ENCODE results near the gene ERO1B.

Gene ERO1B

GRCh38 chr1:236247286-236247685, 34.5 kb downstream of the ERO1B start:
- Histone ChIP-seq H3K4me1 (ENCODE audit: low read length) (no peaks in the 10 kb centered on the region), H3K9ac (ENCODE audit: low read length) (no peak overlapping the region), H3K79me2 (ENCODE audit: low read length) (no peaks in the 10 kb centered on the region), H3K9me3 (ENCODE audit: insufficient read depth, low read length) (no peaks in the 10 kb centered on the region), H4K20me1 (ENCODE audit: insufficient read depth, low read length) (no peaks in the 10 kb centered on the region), H3K36me3 (replicated peaks; ENCODE audit: low read depth, low read length) (peaks cover 6% of the 10 kb centered on the region), H3K4me3 (ENCODE audit: low read length) (no peak overlapping the region), H3K27ac (ENCODE audit: low read length) (no peak overlapping the region), H3K4me2 (ENCODE audit: low read length) (no peak overlapping the region), H3K27me3 (ENCODE audit: low read depth, low read length) (no peaks in the 10 kb centered on the region), H2AFZ (ENCODE audit: low read depth, low read length) (no peak overlapping the region)
- no peak for TF ChIP-seq CTCF (IDR thresholded peaks at IDR 0.05; ENCODE audit: low read depth, low read length)
- no peak for TF ChIP-seq EZH2phosphoT487 (IDR thresholded peaks at IDR 0.05; ENCODE audit: low read depth)

DNA sequence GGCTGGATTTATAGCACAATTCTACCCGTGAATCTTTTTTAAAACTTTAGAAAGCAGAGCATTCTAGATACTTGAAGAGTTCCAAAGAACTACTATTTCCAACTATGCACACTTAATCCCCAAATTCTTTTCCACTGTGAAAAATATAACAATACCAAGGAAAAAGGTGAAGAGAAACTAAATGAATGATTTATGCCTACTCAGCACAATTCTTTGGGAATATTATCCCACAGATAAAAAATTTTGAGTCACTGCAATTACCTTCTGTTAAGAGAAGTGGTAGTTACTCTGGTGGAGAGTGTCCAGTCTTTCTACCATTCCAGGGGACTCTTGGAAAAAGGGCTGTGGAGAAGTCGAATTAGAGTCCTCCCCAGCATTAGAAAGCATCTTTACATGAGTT, 39.2 kb downstream of the ERO1B start:
- H3K9me3 ChIP-seq (ENCODE audit: insufficient read depth, low read length) = no peaks in the 10 kb centered on the region
- H3K4me1 ChIP-seq (ENCODE audit: low read length) = no peaks in the 10 kb centered on the region
- no peak overlapping the region for H3K9ac ChIP-seq (ENCODE audit: low read length)
- no peaks in the 10 kb centered on the region for H4K20me1 ChIP-seq (ENCODE audit: insufficient read depth, low read length)
- H3K79me2 ChIP-seq (ENCODE audit: low read length) = no peaks in the 10 kb centered on the region
- H2AFZ ChIP-seq (ENCODE audit: low read depth, low read length) = no peak overlapping the region
- H3K4me3 ChIP-seq (ENCODE audit: low read length) = no peak overlapping the region
- TF ChIP-seq EZH2phosphoT487 (IDR thresholded peaks at IDR 0.05; ENCODE audit: low read depth) = no peak
- TF ChIP-seq CTCF (IDR thresholded peaks at IDR 0.05; ENCODE audit: low read depth, low read length) = no peak
- no peak overlapping the region for H3K27ac ChIP-seq (ENCODE audit: low read length)
- H3K27me3 ChIP-seq (ENCODE audit: low read depth, low read length) = no peaks in the 10 kb centered on the region
- H3K4me2 ChIP-seq (ENCODE audit: low read length) = no peak overlapping the region
- H3K36me3 ChIP-seq (replicated peaks; ENCODE audit: low read depth, low read length) = peaks cover 4% of the 10 kb centered on the region

DNA sequence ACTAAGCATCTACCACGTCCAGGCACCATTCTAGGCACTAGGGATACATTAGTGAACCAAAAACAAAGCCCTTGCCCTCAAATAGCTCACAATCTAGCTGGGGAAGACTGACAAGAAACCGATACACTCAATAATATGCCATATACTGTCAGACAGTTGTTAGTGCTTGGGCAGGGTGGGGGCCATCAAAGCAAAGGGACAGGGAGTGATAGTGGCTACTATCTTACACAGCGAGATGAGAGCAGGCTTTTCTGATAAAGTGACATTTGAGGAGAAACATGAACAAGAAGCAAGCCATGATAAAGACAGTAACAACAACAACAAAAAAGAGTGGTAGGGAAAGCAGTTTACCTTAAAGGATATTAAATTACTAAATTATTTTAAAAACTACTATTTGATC, 41.1 kb downstream of the ERO1B start:
- TF ChIP-seq EZH2phosphoT487 (IDR thresholded peaks at IDR 0.05; ENCODE audit: low read depth) (no peak), CTCF (IDR thresholded peaks at IDR 0.05; ENCODE audit: low read depth, low read length) (no peak)
- no peak overlapping the region for H3K27ac ChIP-seq (ENCODE audit: low read length)
- no peaks in the 10 kb centered on the region for H3K9me3 ChIP-seq (ENCODE audit: insufficient read depth, low read length)
- H4K20me1 ChIP-seq (ENCODE audit: insufficient read depth, low read length) = no peaks in the 10 kb centered on the region
- H3K4me3 ChIP-seq (ENCODE audit: low read length) = no peak overlapping the region
- no peaks in the 10 kb centered on the region for H3K4me1 ChIP-seq (ENCODE audit: low read length)
- no peak overlapping the region for H3K4me2 ChIP-seq (ENCODE audit: low read length)
- no peak overlapping the region for H2AFZ ChIP-seq (ENCODE audit: low read depth, low read length)
- H3K9ac ChIP-seq (ENCODE audit: low read length) = no peak overlapping the region
- H3K27me3 ChIP-seq (ENCODE audit: low read depth, low read length) = no peaks in the 10 kb centered on the region
- H3K36me3 ChIP-seq (replicated peaks; ENCODE audit: low read depth, low read length) = peaks cover 6% of the 10 kb centered on the region
- no peaks in the 10 kb centered on the region for H3K79me2 ChIP-seq (ENCODE audit: low read length)

- Histone ChIP-seq H3K27ac (ENCODE audit: low read length) (no peak overlapping the region), H3K4me1 (ENCODE audit: low read length) (no peaks in the 10 kb centered on the region), H3K9me3 (ENCODE audit: insufficient read depth, low read length) (no peaks in the 10 kb centered on the region), H2AFZ (ENCODE audit: low read depth, low read length) (no peak overlapping the region), H3K4me3 (ENCODE audit: low read length) (no peak overlapping the region), H3K27me3 (ENCODE audit: low read depth, low read length) (no peaks in the 10 kb centered on the region), H4K20me1 (ENCODE audit: insufficient read depth, low read length) (no peaks in the 10 kb centered on the region), H3K79me2 (ENCODE audit: low read length) (no peaks in the 10 kb centered on the region), H3K36me3 (replicated peaks; ENCODE audit: low read depth, low read length) (peaks cover 6% of the 10 kb centered on the region), H3K9ac (ENCODE audit: low read length) (no peak overlapping the region), H3K4me2 (ENCODE audit: low read length) (no peak overlapping the region)
- no peak for TF ChIP-seq CTCF (IDR thresholded peaks at IDR 0.05; ENCODE audit: low read depth, low read length)
- no peak for TF ChIP-seq EZH2phosphoT487 (IDR thresholded peaks at IDR 0.05; ENCODE audit: low read depth)
Measured at GRCh38 chr1:236239092-236239585, 42.6 kb downstream of the ERO1B start.

Data from OCI-LY3 (cell line).